HepG2 (cell line): ENCODE data around the gene EHBP1. TPM values are rescaled to one million over a fixed set of nuclear protein-coding genes. Genes with fewer than 3 reads are reported as not detected.

Source experiments
- CBX2 ChIP-seq, 2 experiments: fragments of 200-600 bp in 1 of 2; sonication (generic); formaldehyde crosslinking in 1 of 2; IDR thresholded peaks; 2 replicates each; pipeline versions ENCODE4 v1.7.0 to v1.8.1; 2018 to 2022; ENCODE audit warnings: low read depth in 2 of 2, low read length in 1 of 2, mild to moderate bottlenecking in 1 of 2, missing genetic modification reagents in 1 of 2
- FLYWCH1 ChIP-seq: sonication (generic); formaldehyde crosslinking; IDR thresholded peaks from 2 replicates; pipeline ENCODE4 v1.8.1; 2023; ENCODE audit warnings: mild to moderate bottlenecking, missing genetic modification reagents
- GATAD2A ChIP-seq: IDR thresholded peaks from 2 replicates; pipeline ENCODE4 v1.6.1; 2016
- IRX3 ChIP-seq: sonication (generic); formaldehyde crosslinking; IDR thresholded peaks from 2 replicates; pipeline ENCODE4 v1.8.1; 2023; ENCODE audit warnings: mild to moderate bottlenecking, low read depth, missing genetic modification reagents, borderline replicate concordance
- ISL2 ChIP-seq: sonication (generic); formaldehyde crosslinking; IDR thresholded peaks from 2 replicates; pipeline ENCODE4 v1.5.0; 2020; ENCODE audit warnings: missing genetic modification reagents
- MXD4 ChIP-seq: IDR thresholded peaks from 2 replicates; pipeline ENCODE4 v1.6.1; 2016; ENCODE audit warnings: mild to moderate bottlenecking, missing biosample characterization, missing genetic modification reagents
- NCOR1 ChIP-seq: fragments of 200-600 bp; sonication (generic); IDR thresholded peaks from 2 replicates; pipeline ENCODE4 v1.7.0; 2017; ENCODE audit warnings: antibody characterized with exemption, low read length, borderline replicate concordance
- POLR2AphosphoS2 ChIP-seq: IDR thresholded peaks from 2 replicates; pipeline ENCODE4 v1.6.1; 2011; ENCODE audit warnings: low read depth, low read length, improper control_type of control experiment
- RARG ChIP-seq: sonication (generic); formaldehyde crosslinking; IDR thresholded peaks from 2 replicates; pipeline ENCODE4 v1.4.0; 2020; ENCODE audit warnings: low read depth, mild to moderate bottlenecking, missing genetic modification reagents
- SIN3A ChIP-seq: IDR thresholded peaks from 2 replicates; pipeline ENCODE4 v1.6.1; 2011; ENCODE audit warnings: low read depth, mild to moderate bottlenecking, control low read depth, low read length, borderline replicate concordance
- SP140L ChIP-seq: sonication (generic); formaldehyde crosslinking; IDR thresholded peaks from 2 replicates; pipeline ENCODE4 v1.4.0; 2020; ENCODE audit warnings: missing genetic modification reagents, borderline replicate concordance
- XBP1 ChIP-seq: sonication (generic); formaldehyde crosslinking; IDR thresholded peaks from 2 replicates; pipeline ENCODE4 v1.5.0; 2020; ENCODE audit warnings: missing genetic modification reagents
- ZNF138 ChIP-seq: sonication (generic); formaldehyde crosslinking; IDR thresholded peaks from 2 replicates; pipeline ENCODE4 v1.5.0; 2020; ENCODE audit warnings: mild to moderate bottlenecking, low read depth, missing genetic modification reagents
- ZNF143 ChIP-seq: sonication (generic); formaldehyde crosslinking; IDR thresholded peaks from 2 replicates; pipeline ENCODE4 v1.4.0; 2020; ENCODE audit warnings: missing genetic modification reagents
- ZNF274 ChIP-seq: sonication (generic); formaldehyde crosslinking; IDR thresholded peaks from 2 replicates; pipeline ENCODE4 v1.5.1; 2020; ENCODE audit warnings: mild to moderate bottlenecking, missing genetic modification reagents
- ZNF460 ChIP-seq: sonication (generic); formaldehyde crosslinking; IDR thresholded peaks from 2 replicates; pipeline ENCODE4 v1.5.1; 2020; ENCODE audit warnings: missing genetic modification reagents, mild to moderate bottlenecking, borderline replicate concordance
- ZNF788 ChIP-seq: sonication (generic); formaldehyde crosslinking; IDR thresholded peaks from 2 replicates; pipeline ENCODE4 v1.5.0; 2020; ENCODE audit warnings: mild to moderate bottlenecking, missing genetic modification reagents, borderline replicate concordance
- polyA plus RNA-seq, 8 experiments: library from polyadenylated mRNA; depleted of rRNA in 3 of 8; stranded (reverse) in 7 of 8; unstranded in 1 of 8; fragments of >200 nt; fragmentation: Illumina TruSeq in 4 of 8; extraction: Trizol in 4 of 8; gene quantifications; 2 replicates each; pipeline versions ENCODE4 v1.2.1 to v1.2.3, GENCODE V29; 2011 to 2016; ENCODE audit warnings: low read depth in 4 of 8, missing spikeins in 1 of 8, mixed read lengths in 1 of 8; ENCODE audit not compliant: insufficient read depth in 1 of 8
- total RNA-seq, 5 experiments: library from RNA; depleted of rRNA; stranded (reverse); fragments of >200 nt; fragmentation: Illumina TruSeq; extraction: Trizol; gene quantifications; 2 replicates each; pipeline ENCODE4 v1.2.3, GENCODE V29; 2016; ENCODE audit warnings: low read depth in 1 of 5
- TF ChIP-seq, protein P1 (sequence below): sonication (generic); formaldehyde crosslinking; IDR thresholded peaks from 2 replicates; pipeline ENCODE4 v1.9.0; 2021; ENCODE audit warnings: missing genetic modification reagents, borderline replicate concordance
- TF ChIP-seq, protein P2 (sequence below): sonication (generic); formaldehyde crosslinking; IDR thresholded peaks from 2 replicates; pipeline ENCODE4 v1.5.0; 2020; ENCODE audit warnings: mild to moderate bottlenecking, missing genetic modification reagents
- TF ChIP-seq, protein P3 (sequence below): sonication (generic); formaldehyde crosslinking; conservative IDR thresholded peaks from 2 replicates; pipeline ENCODE4 v1.8.0; 2022; ENCODE audit warnings: low read depth, missing genetic modification reagents
- TF ChIP-seq, protein P4 (sequence below): sonication (generic); formaldehyde crosslinking; IDR thresholded peaks from 2 replicates; pipeline ENCODE4 v1.5.0; 2020; ENCODE audit warnings: mild to moderate bottlenecking, missing genetic modification reagents

The EHBP1 gene
- total and polyA plus RNA-seq, 2 of the 13 experiments (the other 11 are each of a cell fraction or from before 2014, with no cell fraction given) = 93.5 to 146 TPM

DNA sequence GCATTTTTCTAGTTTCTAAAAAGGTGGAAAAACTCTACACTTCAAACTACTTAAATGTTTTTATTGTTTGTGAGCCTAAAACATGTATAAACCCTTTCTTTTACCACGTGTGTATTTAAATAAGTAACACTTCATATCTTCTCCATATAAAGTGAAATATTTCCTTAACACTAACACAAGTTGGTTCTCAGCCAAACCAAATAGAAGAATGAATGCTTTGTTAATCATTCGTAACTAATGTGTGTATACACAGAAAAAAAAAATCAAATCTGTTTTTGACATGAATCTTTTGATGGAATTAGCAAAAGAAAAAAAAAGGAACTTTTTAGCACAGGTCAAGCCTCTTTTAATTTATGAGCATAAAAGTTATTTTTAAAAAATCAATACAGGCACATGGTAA lies 89.3 kb downstream of the EHBP1 start (continued):
- TF ChIP-seq, protein P1, sequence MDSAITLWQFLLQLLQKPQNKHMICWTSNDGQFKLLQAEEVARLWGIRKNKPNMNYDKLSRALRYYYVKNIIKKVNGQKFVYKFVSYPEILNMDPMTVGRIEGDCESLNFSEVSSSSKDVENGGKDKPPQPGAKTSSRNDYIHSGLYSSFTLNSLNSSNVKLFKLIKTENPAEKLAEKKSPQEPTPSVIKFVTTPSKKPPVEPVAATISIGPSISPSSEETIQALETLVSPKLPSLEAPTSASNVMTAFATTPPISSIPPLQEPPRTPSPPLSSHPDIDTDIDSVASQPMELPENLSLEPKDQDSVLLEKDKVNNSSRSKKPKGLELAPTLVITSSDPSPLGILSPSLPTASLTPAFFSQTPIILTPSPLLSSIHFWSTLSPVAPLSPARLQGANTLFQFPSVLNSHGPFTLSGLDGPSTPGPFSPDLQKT (CRISPR knock-in tag) = no peak
- 0 out of 2 replicates have a peak, but pooled peaks have one; percentile 19 for TF ChIP-seq ISL2 (CRISPR knock-in tag)
- TF ChIP-seq, protein P2, sequence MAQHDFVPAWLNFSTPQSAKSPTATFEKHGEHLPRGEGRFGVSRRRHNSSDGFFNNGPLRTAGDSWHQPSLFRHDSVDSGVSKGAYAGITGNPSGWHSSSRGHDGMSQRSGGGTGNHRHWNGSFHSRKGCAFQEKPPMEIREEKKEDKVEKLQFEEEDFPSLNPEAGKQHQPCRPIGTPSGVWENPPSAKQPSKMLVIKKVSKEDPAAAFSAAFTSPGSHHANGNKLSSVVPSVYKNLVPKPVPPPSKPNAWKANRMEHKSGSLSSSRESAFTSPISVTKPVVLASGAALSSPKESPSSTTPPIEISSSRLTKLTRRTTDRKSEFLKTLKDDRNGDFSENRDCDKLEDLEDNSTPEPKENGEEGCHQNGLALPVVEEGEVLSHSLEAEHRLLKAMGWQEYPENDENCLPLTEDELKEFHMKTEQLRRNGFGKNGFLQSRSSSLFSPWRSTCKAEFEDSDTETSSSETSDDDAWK = no peak
- TF ChIP-seq SIN3A = no peak
- TF ChIP-seq POLR2AphosphoS2 = no peak
- no peak for TF ChIP-seq MXD4 (CRISPR knock-in tag)
- no peak for TF ChIP-seq ZNF143 (CRISPR knock-in tag)
- no peak for TF ChIP-seq SP140L (CRISPR knock-in tag)
- TF ChIP-seq FLYWCH1 (CRISPR knock-in tag) = no peak
- TF ChIP-seq ZNF274 = no peak
- TF ChIP-seq, protein P3, sequence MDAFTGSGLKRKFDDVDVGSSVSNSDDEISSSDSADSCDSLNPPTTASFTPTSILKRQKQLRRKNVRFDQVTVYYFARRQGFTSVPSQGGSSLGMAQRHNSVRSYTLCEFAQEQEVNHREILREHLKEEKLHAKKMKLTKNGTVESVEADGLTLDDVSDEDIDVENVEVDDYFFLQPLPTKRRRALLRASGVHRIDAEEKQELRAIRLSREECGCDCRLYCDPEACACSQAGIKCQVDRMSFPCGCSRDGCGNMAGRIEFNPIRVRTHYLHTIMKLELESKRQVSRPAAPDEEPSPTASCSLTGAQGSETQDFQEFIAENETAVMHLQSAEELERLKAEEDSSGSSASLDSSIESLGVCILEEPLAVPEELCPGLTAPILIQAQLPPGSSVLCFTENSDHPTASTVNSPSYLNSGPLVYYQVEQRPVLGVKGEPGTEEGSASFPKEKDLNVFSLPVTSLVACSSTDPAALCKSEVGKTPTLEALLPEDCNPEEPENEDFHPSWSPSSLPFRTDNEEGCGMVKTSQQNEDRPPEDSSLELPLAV (CRISPR knock-in tag) = no peak
- TF ChIP-seq IRX3 (CRISPR knock-in tag) = no peak
- no peak for TF ChIP-seq XBP1
- no peak for TF ChIP-seq ZNF138 (CRISPR knock-in tag)
- no peak for TF ChIP-seq RARG (CRISPR knock-in tag)
- no peak for TF ChIP-seq ZNF788 (CRISPR knock-in tag)
- TF ChIP-seq GATAD2A (CRISPR knock-in tag) = peak; percentile 39; the same call in 1 of the 2 replicates
- TF ChIP-seq, protein P4, sequence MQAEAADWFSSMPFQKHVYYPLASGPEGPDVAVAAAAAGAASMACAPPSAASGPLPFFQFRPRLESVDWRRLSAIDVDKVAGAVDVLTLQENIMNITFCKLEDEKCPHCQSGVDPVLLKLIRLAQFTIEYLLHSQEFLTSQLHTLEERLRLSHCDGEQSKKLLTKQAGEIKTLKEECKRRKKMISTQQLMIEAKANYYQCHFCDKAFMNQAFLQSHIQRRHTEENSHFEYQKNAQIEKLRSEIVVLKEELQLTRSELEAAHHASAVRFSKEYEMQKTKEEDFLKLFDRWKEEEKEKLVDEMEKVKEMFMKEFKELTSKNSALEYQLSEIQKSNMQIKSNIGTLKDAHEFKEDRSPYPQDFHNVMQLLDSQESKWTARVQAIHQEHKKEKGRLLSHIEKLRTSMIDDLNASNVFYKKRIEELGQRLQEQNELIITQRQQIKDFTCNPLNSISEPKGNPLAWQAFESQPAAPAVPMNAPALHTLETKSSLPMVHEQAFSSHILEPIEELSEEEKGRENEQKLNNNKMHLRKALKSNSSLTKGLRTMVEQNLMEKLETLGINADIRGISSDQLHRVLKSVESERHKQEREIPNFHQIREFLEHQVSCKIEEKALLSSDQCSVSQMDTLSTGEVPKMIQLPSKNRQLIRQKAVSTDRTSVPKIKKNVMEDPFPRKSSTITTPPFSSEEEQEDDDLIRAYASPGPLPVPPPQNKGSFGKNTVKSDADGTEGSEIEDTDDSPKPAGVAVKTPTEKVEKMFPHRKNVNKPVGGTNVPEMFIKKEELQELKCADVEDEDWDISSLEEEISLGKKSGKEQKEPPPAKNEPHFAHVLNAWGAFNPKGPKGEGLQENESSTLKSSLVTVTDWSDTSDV (CRISPR knock-in tag) = no peak
- TF ChIP-seq ZNF460 (CRISPR knock-in tag) = no peak
- no peak; the same call in 1 of the 2 replicates for TF ChIP-seq NCOR1
- TF ChIP-seq CBX2 (IDR thresholded peaks at IDR 0.05; ENCODE audit: low read depth, low read length) = no peak
- TF ChIP-seq CBX2 (CRISPR knock-in tag; IDR thresholded peaks at IDR 0.05; ENCODE audit: low read depth) = no peak
